Activated T-cell treated with anti-CD3 and anti-CD28 coated beads for 1 hour (primary cell): Measurements from ENCODE around the gene DAPK3.
A peak's percentile ranks its signal among the peaks of the same experiment; 100 is the strongest.
"Not testable (repeated sequence)": the region's sequence is repeated elsewhere in the genome, so short reads cannot be mapped to it uniquely, and the experiment has no call there.

Source experiments
- DNase-seq: peaks from one replicate; pipeline ENCODE4 v3.0.0-alpha.2; 2020; ENCODE audit warnings: low read depth

The DAPK3 gene

GRCh38 chr19:4005436-4005835, 34.5 kb upstream of the DAPK3 start:
- not testable (repeated sequence) for DNase-seq

- not testable (repeated sequence) for DNase-seq
These were observed 29.9 kb upstream of the DAPK3 start for GRCh38 chr19:4000798-4001197.

GRCh38 chr19:3998667-3999412, 27.9 kb upstream of the DAPK3 start:
- not testable (repeated sequence) for DNase-seq

- no peak for DNase-seq
These were observed 24.7 kb upstream of the DAPK3 start for GRCh38 chr19:3995607-3996006.

- DNase-seq, result no peak
These were observed 19.9 kb upstream of the DAPK3 start for GRCh38 chr19:3990815-3991117.

GRCh38 chr19:3987619-3988371, 16.9 kb upstream of the DAPK3 start:
- DNase-seq, result peak; percentile 83

GRCh38 chr19:3986260-3987041, 15.6 kb upstream of the DAPK3 start:
- peak; percentile 47 for DNase-seq

GRCh38 chr19:3985643-3986259, 14.9 kb upstream of the DAPK3 start:
- DNase-seq, result no peak

GRCh38 chr19:3984908-3985642, 14.2 kb upstream of the DAPK3 start, which contains the start of gene EEF2:
EEF2 (minus strand) TSS chr19:3985463; CDS start chr19:3985380, 83 bp downstream.
- peak; percentile 92 for DNase-seq

GRCh38 chr19:3984584-3984907, 13.6 kb upstream of the DAPK3 start:
- no peak for DNase-seq

GRCh38 chr19:3983936-3984583, 13.2 kb upstream of the DAPK3 start:
- DNase-seq, result no peak

GRCh38 chr19:3983542-3983914, 12.6 kb upstream of the DAPK3 start:
- DNase-seq, result no peak

GRCh38 chr19:3982701-3983541, 12.0 kb upstream of the DAPK3 start:
- no peak for DNase-seq

GRCh38 chr19:3981736-3982681, 11.1 kb upstream of the DAPK3 start:
- no peak for DNase-seq

GRCh38 chr19:3981373-3981735, 10.5 kb upstream of the DAPK3 start:
- no peak for DNase-seq

- DNase-seq, result no peak
These were observed 9.7 kb upstream of the DAPK3 start for GRCh38 chr19:3980353-3981251.

- DNase-seq, result no peak
These were observed 8.9 kb upstream of the DAPK3 start for GRCh38 chr19:3979674-3980352.

GRCh38 chr19:3979289-3979673, 8.4 kb upstream of the DAPK3 start:
- DNase-seq, result no peak
